ENCODE measurements around the gene ZSCAN29. TPM values are rescaled to one million over a fixed set of nuclear protein-coding genes. Genes with fewer than 3 reads are reported as not detected.

The ZSCAN29 gene
- total and polyA plus RNA-seq, 2 of the 13 experiments (the other 11 are each of a cell fraction or from before 2014, with no cell fraction given): 8.3 to 27.4 TPM

GRCh38 chr15:43347114-43347513 is 23.7 kb downstream of the ZSCAN29 start:
- TF ChIP-seq ZSCAN25 (CRISPR knock-in tag; IDR thresholded peaks at IDR 0.05) (no peak), ZNF570 (CRISPR knock-in tag; IDR thresholded peaks at IDR 0.05; ENCODE audit: borderline replicate concordance) (no peak), PRDM4 (CRISPR knock-in tag; IDR thresholded peaks at IDR 0.05; ENCODE audit: borderline replicate concordance) (no peak), NFKB2 (CRISPR knock-in tag; IDR thresholded peaks at IDR 0.05; ENCODE audit: borderline replicate concordance) (no peak), RARG (CRISPR knock-in tag; IDR thresholded peaks at IDR 0.05; ENCODE audit: low read depth) (no peak), ZSCAN31 (CRISPR knock-in tag; IDR thresholded peaks at IDR 0.05; ENCODE audit: low read depth) (no peak), ZNF841 (CRISPR knock-in tag; IDR thresholded peaks at IDR 0.05; ENCODE audit: borderline replicate concordance) (no peak)
- WGBS (ENCODE audit: low lambda C conversion rate): 96% methylated on average over 3 of the region's 3 CpGs
- Histone ChIP-seq H3K27ac (ENCODE audit: extremely low read length, insufficient read depth, low read length) (no peak overlapping the region), H3K4me2 (ENCODE audit: low read depth, low read length) (no peak overlapping the region), H3K4me3 (replicated peaks in 1 of 3; ENCODE audit: insufficient read depth in 1 of 3, low read depth in 2 of 3, low read length in 3 of 3) (no peak overlapping the region), H3K36me3 (replicated peaks in 1 of 2; ENCODE audit: control insufficient read depth in 1 of 2, insufficient read depth in 2 of 2, low read length in 2 of 2) (peaks cover 9 to 39% of the 10 kb centered on the region in 2 experiments; a peak in 4 of 5 replicates), H3K9me3 (ENCODE audit: low read length) (no peaks in the 10 kb centered on the region), H3K9ac (ENCODE audit: insufficient read depth, low read depth, low read length) (no peak overlapping the region), H4K20me1 (ENCODE audit: insufficient read depth, low read length) (no peaks in the 10 kb centered on the region), H3K4me1 (ENCODE audit: insufficient read depth, low read length) (no peaks in the 10 kb centered on the region), H2AFZ (ENCODE audit: low read length) (no peak overlapping the region), H3K79me2 (ENCODE audit: insufficient read depth, low read length) (no peaks in the 10 kb centered on the region), H3K27me3 (ENCODE audit: control insufficient read depth in 1 of 2, insufficient read depth in 2 of 2, low read length in 2 of 2) (no peaks in the 10 kb centered on the region)
- in situ Hi-C loops (cut with HindIII; ENCODE audit: extremely low pct_ligation_motif_present, low pct_unique_long_range_greater_than_20kb): no loop called here
- DNase-seq (ENCODE audit: low spot score) (no peak), ATAC-seq (no peak), FAIRE-seq (no peak)
- BruUV-seq (replicated peaks): no TSS peak
- ChIA-PET CTCF (ENCODE audit: low intra/inter-chr PET ratio, low total read pairs) (no interaction called here), POLR2A (no interaction called here)
- intact Hi-C loops (cut with micrococcal nuclease; ENCODE audit: unreplicated experiment): no loop called here

All from HepG2 (cell line).